ENCODE data around the gene DPAGT1.

The DPAGT1 gene

GRCh38 chr11:119112314-119113020 is 10.8 kb upstream of the DPAGT1 start:
- Mint-ChIP-seq H3K36me3 (ENCODE audit: low read depth) (peaks cover 25% of the 10 kb centered on the region), H3K4me1 (peaks cover 23% of the 10 kb centered on the region), H3K4me3 (no peak overlapping the region), H3K27me3 (ENCODE audit: low read depth) (no peaks in the 10 kb centered on the region), H3K27ac (no peak overlapping the region), H3K9me3 (no peaks in the 10 kb centered on the region)
- no peak for TF ChIP-seq CTCF (IDR thresholded peaks at IDR 0.05; ENCODE audit: unreplicated experiment in 3 of 3)

- H3K9me3 Mint-ChIP-seq, result no peaks in the 10 kb centered on the region
- H3K4me1 Mint-ChIP-seq, result peaks cover 29% of the 10 kb centered on the region
- no peak overlapping the region for H3K4me3 Mint-ChIP-seq
- H3K27me3 Mint-ChIP-seq (ENCODE audit: low read depth), result no peaks in the 10 kb centered on the region
- no peak overlapping the region for H3K27ac Mint-ChIP-seq
- peaks cover 25% of the 10 kb centered on the region for H3K36me3 Mint-ChIP-seq (ENCODE audit: low read depth)
- no peak for TF ChIP-seq CTCF (IDR thresholded peaks at IDR 0.05; ENCODE audit: unreplicated experiment in 3 of 3)
These were observed 9.8 kb upstream of the DPAGT1 start for GRCh38 chr11:119111361-119111925.

GRCh38 chr11:119110439-119110838 is 8.8 kb upstream of the DPAGT1 start:
- Mint-ChIP-seq H3K27me3 (ENCODE audit: low read depth) (no peaks in the 10 kb centered on the region), H3K4me1 (peaks cover 36% of the 10 kb centered on the region), H3K36me3 (ENCODE audit: low read depth) (peaks cover 21% of the 10 kb centered on the region), H3K9me3 (no peaks in the 10 kb centered on the region), H3K4me3 (peak overlapping the region in 2 of 3 experiments; percentile 17 to 89), H3K27ac (no peak overlapping the region)
- TF ChIP-seq CTCF (IDR thresholded peaks at IDR 0.05; ENCODE audit: unreplicated experiment in 3 of 3), result no peak

GRCh38 chr11:119109843-119110242 is 8.2 kb upstream of the DPAGT1 start:
- H3K27me3 Mint-ChIP-seq (ENCODE audit: low read depth), result no peaks in the 10 kb centered on the region
- no peak for TF ChIP-seq CTCF (IDR thresholded peaks at IDR 0.05; ENCODE audit: unreplicated experiment in 3 of 3)
- H3K9me3 Mint-ChIP-seq, result no peaks in the 10 kb centered on the region
- H3K27ac Mint-ChIP-seq, result no peak overlapping the region
- peak overlapping the region; percentile 82 to 91 (median 89) for H3K4me3 Mint-ChIP-seq
- peaks cover 40% of the 10 kb centered on the region for H3K4me1 Mint-ChIP-seq
- peaks cover 17% of the 10 kb centered on the region for H3K36me3 Mint-ChIP-seq (ENCODE audit: low read depth)

- H3K27me3 Mint-ChIP-seq (ENCODE audit: low read depth), result no peaks in the 10 kb centered on the region
- H3K27ac Mint-ChIP-seq, result peak overlapping the region; percentile 40 to 56 (median 49)
- no peaks in the 10 kb centered on the region for H3K9me3 Mint-ChIP-seq
- peak overlapping the region; percentile 82 to 91 (median 89) for H3K4me3 Mint-ChIP-seq
- H3K4me1 Mint-ChIP-seq, result peaks cover 46% of the 10 kb centered on the region
- H3K36me3 Mint-ChIP-seq (ENCODE audit: low read depth), result peaks cover 12% of the 10 kb centered on the region
- TF ChIP-seq CTCF (IDR thresholded peaks at IDR 0.05; ENCODE audit: unreplicated experiment in 3 of 3), result no peak
These were observed 7.2 kb upstream of the DPAGT1 start for GRCh38 chr11:119108857-119109221.

Measured in nephron (organoid).